KOPT-K1 (cell line): Measurements from ENCODE around the gene HSD11B2.
"Not testable (repeated sequence)": the region's sequence is repeated elsewhere in the genome, so short reads cannot be mapped to it uniquely, and the experiment has no call there.

Source experiments
- H3K27ac ChIP-seq: fragments of 200-600 bp; sonication (generic); 2 replicates; pipeline ENCODE4 v1.5.1; 2016; ENCODE audit warnings: antibody characterized with exemption, mild to moderate bottlenecking, low read depth, low read length; ENCODE audit not compliant: poor library complexity, severe bottlenecking
- H3K36me3 ChIP-seq: fragments of 200-600 bp; sonication (generic); 2 replicates; pipeline ENCODE4 v1.5.1; 2017; ENCODE audit warnings: antibody characterized with exemption, mild to moderate bottlenecking, low read length, moderate library complexity; ENCODE audit not compliant: insufficient read depth
- H3K9me3 ChIP-seq: fragments of 200-600 bp; sonication (generic); 2 replicates; pipeline ENCODE4 v1.5.1; 2017; ENCODE audit warnings: antibody characterized with exemption, low read length, mild to moderate bottlenecking; ENCODE audit not compliant: insufficient read depth, poor library complexity, severe bottlenecking

The HSD11B2 gene

DNA sequence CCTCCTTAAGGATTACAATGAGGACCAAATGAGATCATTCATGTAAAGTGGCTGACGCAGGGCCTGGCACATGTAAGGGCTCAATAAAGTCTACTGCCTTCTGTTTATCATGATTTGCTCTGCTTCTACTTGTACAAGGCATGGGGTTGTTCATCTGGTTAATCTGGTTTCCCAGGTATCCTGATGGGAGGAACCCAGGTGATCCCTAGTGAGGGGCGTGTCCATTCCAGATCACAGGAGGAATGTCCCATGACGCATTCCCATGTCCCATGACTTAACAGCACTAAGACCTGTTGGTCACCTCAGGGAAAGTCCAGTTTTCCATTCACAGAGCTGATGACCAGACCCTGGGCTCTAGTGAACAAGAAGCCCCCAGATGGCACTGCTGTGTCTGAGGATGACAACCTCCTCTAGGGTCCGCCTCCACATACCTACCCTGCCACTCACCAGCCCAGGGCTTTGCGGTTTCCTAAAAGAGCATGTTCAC is 26.1 kb upstream of the HSD11B2 start:
- no peak overlapping the region for H3K27ac ChIP-seq
- H3K9me3 ChIP-seq = no peaks in the 10 kb centered on the region
- no peaks in the 10 kb centered on the region for H3K36me3 ChIP-seq

DNA sequence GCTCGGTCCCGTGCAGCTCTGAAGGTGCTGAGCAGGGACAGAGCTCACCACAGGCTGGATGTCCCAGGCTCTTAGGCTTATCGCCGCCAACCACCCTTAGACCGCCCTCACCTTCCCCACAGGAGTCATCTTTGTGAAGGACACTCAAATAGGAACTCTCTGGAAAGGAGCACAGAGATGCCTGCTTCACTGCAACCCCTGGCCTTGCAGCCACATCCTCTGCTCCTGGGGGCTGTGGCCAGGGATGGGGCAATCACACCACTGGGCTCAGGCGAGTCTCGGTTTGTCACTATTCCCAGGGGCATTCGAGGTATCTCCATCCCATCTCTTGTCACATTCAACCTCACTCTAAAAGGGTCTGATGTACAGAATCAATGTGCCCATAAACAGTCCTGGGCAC is 25.6 kb upstream of the HSD11B2 start:
- Histone ChIP-seq H3K9me3 (no peaks in the 10 kb centered on the region), H3K36me3 (no peaks in the 10 kb centered on the region), H3K27ac (no peak overlapping the region)

DNA sequence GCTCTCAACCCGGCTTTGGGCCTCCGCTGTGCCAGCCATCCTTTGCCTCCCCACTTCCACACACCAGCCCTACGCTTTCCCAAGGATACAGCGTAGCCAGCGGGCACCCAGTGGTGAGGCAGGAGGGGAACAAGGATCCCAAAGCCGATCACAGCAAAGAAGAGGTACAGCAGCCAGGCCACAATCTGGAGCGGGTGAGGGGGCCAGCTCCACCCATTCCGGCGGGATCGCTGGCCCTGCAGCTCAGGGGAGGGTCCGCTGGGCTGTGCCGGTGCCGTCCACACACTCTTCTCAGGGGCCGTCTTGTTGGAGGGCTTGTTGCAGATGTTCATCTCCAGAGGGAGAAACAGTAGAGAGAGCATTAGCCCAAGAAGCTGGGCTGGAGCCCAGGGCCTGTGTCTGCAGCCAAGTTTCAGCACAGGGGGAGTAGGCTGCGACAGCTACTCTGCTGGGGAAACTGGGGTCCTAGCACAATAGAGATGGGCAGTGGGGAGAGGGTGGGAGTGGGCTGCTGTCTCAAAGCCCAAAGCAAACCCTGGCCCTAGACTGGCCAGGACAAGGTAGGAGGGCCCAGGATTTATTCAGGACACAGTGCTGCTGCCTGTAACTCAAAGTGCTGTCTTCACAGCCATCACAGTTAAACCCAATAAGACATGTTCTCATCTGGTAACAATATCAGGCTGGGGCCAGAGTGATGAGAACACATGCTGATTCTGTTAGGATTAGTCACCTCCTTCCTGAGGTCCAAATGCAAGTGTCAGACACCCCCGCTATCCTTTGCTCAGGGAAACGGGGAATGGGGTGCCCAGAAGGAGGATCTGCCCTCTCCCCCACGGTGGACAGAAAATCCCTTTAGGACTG is 24.6 kb upstream of the HSD11B2 start:
- H3K27ac ChIP-seq = no peak overlapping the region
- H3K36me3 ChIP-seq = no peaks in the 10 kb centered on the region
- H3K9me3 ChIP-seq = no peaks in the 10 kb centered on the region

DNA sequence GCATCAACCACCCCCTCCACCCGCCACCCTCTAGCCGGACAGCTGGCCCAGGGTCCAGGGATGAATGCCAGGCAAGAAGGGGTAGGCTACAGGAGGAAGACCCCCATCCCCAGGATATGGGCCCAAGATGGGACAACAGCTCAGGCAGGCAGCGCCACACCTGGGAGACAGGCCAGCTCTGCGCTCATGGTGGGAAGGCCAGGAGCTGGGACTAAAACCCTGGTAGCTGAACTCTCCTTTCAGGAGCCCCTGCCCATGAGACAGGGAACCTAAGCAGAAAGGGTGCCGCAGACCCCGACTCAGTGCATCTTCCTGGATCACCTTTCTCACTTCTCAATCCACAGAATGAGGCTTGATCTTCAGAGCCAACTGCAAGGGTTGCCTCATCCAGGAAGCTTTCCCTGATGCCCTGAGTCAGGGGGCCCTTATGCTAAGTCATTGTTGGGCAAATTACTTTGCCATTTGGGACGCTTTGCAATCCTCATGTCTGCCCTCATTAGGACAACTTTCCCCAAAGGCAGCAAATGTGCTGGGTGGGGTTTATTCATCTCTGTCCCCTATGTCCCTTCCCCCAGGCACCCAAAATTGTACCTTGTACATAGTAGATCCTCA is 23.6 kb upstream of the HSD11B2 start:
- Histone ChIP-seq H3K36me3 (no peaks in the 10 kb centered on the region), H3K9me3 (no peaks in the 10 kb centered on the region), H3K27ac (no peak overlapping the region)

DNA sequence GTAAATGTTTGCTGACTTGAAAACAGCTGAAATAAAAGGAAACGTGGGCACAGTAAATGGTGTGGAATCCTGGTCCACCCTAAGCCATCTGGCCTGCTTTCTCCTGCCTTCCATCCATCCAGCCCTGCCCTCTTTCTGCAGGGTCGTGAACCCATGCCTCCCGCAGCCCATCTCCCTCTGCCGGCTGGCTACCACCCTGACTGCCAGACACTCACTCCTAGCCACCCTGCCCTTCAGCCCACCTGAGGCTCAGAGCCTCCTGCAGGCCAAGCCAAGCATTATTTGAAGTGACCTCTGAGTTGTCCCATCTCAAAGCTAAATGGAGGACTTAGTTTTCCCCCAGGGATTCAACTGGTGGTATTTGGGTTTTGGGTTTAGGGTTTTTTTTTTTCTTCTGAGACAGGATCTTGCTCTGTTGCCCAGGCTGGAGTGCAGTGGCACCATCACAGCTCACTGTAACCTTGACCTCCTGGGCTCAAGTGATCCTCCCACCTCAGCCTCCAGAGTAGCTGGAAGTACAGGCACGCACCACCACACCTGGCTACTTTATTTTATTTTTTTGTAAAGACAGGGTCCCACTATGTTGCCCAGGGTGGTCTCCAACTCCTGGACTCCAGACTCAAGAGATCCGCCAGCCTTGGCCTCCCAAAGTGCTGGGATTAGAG is 23.0 kb upstream of the HSD11B2 start:
- Histone ChIP-seq H3K27ac (no peak overlapping the region), H3K36me3 (no peaks in the 10 kb centered on the region), H3K9me3 (no peaks in the 10 kb centered on the region)

DNA sequence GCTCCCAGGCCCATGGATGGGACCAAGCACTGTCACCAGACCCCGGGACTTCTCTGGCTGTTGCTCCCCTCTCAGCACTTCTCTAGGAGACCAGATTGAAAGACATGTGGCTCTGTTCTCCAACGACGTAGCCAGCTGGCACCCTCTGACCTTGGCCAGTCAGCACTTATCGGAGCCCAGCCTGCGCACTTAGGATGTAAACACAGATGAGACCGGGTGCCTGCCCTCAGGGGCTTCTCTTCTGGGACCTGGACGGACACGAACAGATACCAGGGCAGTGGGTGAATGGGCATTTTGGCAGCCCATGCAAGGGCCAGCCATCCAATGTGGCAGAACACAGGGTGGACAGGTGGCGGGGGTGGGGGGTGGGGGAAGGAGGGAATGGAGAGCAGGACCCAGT is 21.3 kb upstream of the HSD11B2 start:
- Histone ChIP-seq H3K27ac (no peak overlapping the region), H3K36me3 (no peaks in the 10 kb centered on the region), H3K9me3 (no peaks in the 10 kb centered on the region)

DNA sequence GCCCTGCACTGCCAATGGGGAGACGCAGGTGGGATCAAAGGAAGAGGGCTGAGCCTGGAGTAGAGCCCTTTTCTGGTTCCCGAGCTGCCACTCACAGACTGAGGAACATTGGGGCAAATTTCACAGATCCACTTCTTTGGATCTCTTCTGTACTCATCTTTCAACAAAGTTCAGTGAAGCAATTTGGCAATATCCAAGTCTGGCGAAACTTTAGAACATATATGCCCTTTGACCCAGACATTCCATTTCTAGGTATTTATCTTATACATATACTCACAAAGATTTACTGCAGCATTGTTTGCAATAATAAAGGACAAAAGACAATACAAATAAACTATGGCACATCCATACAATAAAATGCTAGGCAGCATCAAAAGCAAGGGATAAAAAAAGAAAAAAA is 19.6 kb upstream of the HSD11B2 start:
- Histone ChIP-seq H3K9me3 (no peaks in the 10 kb centered on the region), H3K27ac (no peak overlapping the region), H3K36me3 (no peaks in the 10 kb centered on the region)

DNA sequence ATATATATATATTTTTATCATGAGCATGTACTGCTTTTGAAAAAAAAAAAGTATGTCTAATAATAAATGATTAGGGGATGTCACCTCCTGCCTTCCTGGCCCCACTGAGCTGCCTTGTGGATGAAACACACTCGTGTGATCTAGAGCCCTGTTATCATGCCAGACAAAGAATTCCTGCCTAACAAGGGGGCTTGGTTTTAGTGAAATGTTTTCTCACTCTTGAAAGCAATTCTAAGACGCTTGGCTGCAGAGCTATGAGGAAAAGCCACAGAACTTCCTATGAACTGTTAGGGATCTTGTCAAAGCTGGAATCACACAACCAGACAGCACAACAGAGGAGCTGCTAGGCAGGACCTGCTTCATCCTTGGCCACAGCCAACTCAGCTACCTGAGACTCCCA is 18.6 kb upstream of the HSD11B2 start:
- no peaks in the 10 kb centered on the region for H3K36me3 ChIP-seq
- no peak overlapping the region for H3K27ac ChIP-seq
- H3K9me3 ChIP-seq = no peaks in the 10 kb centered on the region

DNA sequence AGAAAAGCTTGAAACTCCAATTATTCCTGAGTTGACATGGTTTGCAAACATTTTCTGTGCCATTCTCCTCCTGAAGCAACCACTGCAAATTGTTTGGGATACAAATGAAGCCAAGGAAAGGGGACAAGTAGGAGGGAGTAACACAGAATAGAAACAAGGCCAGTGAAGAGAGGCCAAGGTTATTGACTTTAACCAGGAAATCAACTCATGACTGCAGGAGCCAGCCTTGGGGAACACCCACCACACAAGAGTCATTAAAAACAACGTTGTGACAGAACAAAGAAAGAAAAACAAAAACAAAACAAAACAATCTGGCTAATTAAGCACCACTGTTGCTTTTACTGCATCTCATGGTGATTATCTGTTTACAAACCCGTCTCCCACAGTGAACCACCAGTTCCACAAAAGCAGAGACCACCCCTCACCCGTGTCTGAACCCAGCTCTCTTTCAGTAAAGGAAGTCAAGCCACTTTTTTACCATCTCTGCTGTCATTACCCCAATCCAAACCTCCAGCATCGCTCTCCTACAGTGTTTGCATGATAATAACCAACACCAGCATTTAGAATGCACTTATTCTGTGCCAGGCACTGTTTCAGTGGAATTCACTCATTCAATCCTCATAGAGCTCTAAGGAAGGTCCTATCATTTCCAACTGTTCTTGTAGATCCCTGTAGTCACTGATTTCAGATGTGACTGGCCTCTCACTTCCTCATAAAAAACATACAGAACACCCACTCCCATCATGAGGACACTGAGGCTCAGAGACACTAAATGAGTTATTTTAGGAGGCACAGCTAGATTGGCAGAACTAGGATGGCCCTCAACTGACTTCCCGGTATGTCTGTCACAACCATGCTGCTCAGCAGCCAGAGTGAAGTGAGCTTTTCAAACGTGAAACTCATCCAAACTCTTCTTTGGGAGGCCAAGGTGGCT is 16.7 kb upstream of the HSD11B2 start:
- Histone ChIP-seq H3K9me3 (no peaks in the 10 kb centered on the region), H3K27ac (no peak overlapping the region), H3K36me3 (no peaks in the 10 kb centered on the region)

DNA sequence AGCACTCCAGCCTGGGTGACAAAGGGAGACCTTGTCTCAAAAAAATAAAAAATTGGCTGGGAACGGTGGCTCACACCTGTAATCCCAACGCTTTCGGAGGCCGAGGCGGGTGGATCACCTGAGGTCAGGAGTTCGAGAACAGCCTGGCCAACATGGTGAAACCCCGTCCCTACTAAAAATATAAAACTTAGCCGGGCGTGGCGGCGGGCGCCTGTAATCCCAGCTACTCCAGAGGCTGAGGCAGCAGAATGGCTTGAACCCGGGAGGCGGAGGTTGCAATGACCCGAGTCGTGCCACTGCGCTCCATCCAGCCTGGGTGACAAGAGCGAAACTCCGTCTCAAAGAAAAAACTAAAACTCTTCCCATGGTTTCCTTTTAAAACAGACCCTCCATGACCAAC is 15.5 kb upstream of the HSD11B2 start:
- not testable (repeated sequence) for H3K27ac ChIP-seq, H3K36me3 ChIP-seq, H3K9me3 ChIP-seq

DNA sequence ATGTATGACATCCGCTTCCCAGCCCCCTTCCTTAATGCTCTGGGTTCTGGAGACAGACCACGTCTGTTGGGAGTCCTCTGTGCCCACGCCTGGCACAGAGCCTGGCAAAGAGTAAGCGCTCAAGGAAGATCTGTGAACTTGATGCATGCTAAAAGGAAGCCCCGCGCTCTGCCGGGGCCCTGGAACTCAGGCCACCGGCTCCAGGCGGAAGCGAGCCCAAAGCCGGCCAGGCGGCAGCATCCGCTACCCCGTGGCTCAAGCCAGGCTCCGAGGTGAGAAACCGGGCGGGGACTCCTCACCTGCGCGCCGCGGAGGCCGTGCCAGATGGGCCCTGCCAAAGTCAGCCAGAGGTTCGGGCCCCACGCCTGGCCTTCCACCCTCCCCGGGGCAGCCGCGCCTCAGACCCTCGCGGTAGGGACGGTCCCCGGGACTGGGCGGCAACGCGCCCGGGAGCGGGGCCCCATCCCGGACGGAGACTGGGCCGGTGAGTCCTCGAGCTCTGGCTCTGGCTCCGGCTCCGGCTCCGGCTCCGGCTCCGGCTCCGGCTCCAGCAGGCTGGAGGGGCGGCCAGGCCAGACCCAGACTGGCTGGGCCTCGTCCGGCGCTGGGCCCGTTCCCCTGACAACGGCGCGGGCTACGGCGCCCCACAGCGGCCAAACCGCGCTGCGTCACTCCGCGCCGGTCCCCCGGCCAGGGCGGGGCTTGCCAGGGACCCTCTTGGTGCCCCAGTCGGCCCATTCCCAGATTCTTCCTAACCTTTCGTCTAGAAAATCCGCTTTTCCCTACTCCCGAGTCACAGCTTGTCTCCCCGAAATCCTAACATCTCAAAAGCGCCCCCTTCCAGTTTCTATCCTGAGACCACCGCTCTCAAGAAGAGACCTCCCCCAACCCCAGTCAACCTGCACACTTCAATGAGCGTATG is 14.8 kb upstream of the HSD11B2 start, which contains the start of gene ZDHHC1:
TSS of gene ZDHHC1 (minus strand) at position 606 of the 922 bp plus-strand sequence. CDS start 8,702 bp downstream, outside the sequence.
- Histone ChIP-seq H3K27ac (no peak within 1 kb of the TSS), H3K36me3 (no peaks in the 10 kb centered on the region), H3K9me3 (no peaks in the 10 kb centered on the region)

DNA sequence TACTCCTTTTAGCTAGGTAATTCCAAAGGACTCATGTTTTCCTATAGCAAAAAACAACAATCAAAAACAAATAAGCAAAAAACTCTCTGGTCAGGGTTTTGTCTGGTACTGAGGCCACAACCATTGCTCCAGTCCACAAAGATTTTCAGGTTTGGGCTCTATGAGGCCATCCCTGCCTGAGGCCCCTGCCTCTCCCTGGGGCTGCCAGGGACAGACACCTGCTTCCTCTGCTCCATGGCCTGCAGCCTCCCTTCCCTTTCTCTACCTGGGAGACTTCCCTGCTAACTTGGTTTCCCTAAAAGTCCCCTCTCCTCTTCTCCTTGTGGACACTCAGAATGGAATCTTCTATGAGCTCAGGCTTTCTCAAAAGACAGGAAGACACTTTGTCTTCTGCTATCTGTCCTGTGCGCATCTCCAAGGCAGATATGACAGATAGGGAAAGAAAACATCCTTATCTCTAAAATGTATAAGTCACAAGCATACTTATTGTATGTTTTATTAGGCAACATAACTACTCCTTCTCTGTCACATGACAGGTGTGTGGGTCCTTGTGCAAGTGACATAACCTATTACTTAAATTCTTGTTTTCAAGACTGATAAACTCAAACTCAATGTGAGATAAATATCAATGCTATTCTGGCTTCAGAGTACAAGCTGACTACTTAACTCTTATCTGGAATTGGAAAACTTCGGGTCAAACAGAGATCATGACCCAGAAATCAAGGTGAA is 13.4 kb upstream of the HSD11B2 start:
- Histone ChIP-seq H3K27ac (no peak overlapping the region), H3K36me3 (no peaks in the 10 kb centered on the region), H3K9me3 (no peaks in the 10 kb centered on the region)

DNA sequence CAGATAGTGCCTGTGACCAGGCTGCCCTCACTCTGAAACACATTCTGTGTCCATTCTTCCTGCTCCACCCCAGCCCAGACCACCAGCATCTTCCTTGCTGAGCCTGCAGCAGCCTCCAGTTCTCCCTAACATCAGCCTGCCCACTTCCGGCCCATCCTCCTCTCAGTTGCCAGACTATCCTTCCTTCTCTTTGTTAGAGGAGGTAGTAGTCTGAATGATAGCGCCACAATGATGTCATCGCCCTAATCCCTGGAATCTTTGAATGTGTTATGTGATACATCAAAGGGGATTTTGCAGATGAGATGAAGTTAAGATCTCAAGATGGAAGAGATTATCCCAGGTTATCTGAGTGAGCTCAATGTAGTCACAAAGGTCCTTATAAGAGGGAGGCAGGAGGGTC is 11.4 kb upstream of the HSD11B2 start:
- H3K27ac ChIP-seq = no peak overlapping the region
- H3K36me3 ChIP-seq = no peaks in the 10 kb centered on the region
- H3K9me3 ChIP-seq = no peaks in the 10 kb centered on the region
